ENCODE measurements around the gene ZFX. TPM values are rescaled to one million over a fixed set of nuclear protein-coding genes. Genes with fewer than 3 reads are reported as not detected.
"Not testable (repeated sequence)": the region's sequence is repeated elsewhere in the genome, so short reads cannot be mapped to it uniquely, and the experiment has no call there.

The ZFX gene
- total RNA-seq (2014; rRNA removed; shearing (Covaris generic)) = 35.0 and 45.7 TPM in 2 replicates

GRCh38 chrX:24149351-24150050 lies at the start of gene ZFX:
Gene ZFX (plus strand): TSS chrX:24149729. CDS start chrX:24172743, 23,014 bp downstream.
- no peak for DNase-seq (ENCODE audit: low spot score)

DNA sequence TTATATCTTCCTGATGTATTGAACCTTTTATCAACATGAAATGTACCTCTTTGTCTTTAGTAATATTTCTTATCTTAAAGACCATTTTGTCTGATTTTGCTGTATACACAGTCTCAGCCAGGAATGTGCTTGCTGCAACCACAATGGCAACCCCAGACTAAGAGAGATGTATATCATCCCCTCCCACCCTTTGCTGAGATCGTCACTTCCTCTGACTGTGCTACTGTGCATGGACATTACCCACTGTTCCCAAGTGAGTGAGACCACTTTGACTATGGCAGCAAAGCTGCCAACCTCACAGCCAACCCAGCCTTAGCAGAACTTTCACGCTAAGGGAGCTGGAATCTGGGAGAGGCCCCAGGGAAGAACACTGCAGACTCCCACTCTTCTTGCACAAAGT lies 48.8 kb upstream of the ZFX start:
- peak; percentile 28 for DNase-seq (ENCODE audit: low spot score)

DNA sequence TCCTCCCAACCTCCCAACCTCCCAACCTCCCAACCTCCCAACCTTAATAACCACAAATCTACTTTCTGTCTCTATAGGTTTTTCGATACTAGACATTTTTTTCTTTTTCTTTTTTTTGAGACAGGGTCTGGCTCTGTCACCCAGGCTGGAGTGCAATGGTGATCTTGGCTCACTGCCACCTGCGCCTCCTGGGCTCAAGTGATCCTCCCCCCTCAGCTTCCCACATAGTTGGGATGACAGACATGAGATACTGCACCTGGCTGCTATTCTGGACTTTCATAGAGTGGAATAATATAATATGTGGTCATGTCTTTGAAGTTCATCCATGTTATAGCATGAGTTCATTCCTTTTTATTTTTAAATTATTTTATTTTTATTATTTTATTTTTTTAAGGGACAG lies 39.5 kb upstream of the ZFX start:
- no peak for DNase-seq (ENCODE audit: low spot score)

DNA sequence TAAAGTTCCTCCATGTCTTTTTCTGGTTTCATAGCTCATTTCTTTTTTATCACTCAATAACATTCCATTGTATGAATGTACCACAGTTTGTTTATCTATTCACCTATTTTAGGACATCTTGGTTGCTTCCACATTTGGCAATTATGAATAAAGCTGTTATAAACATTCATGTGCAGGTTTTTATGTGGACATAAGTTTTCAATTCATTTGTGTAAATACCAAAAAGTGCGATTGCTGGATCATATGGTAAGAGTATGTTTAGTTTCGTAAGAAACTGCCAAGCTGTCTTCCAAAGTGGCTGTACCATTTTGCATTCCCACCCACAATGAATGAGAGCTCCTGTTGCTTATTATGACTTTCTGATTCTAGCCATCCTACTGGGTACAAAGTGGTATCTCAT lies 36.3 kb upstream of the ZFX start:
- DNase-seq (ENCODE audit: low spot score) = no peak

DNA sequence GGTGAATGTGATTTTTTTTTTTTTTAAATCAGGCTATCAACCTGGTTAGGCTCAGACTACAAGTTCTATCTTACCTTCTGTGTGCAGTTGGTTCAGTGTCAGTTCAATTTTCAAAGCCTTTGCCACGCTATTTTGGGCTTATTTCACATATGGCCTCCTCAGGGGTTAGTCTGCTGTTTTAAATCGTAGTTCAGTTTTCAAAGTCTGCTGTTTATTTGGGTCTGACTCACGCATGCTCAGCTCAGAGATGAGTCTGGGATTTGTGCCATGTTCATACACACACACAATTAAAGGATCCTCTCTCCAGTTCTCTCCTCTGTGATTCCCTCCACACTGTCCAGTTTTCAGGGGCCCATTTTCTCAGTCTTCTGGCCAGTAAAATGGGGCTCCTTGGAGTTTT lies 32.3 kb upstream of the ZFX start:
- DNase-seq (ENCODE audit: low spot score) = peak; percentile 54

DNA sequence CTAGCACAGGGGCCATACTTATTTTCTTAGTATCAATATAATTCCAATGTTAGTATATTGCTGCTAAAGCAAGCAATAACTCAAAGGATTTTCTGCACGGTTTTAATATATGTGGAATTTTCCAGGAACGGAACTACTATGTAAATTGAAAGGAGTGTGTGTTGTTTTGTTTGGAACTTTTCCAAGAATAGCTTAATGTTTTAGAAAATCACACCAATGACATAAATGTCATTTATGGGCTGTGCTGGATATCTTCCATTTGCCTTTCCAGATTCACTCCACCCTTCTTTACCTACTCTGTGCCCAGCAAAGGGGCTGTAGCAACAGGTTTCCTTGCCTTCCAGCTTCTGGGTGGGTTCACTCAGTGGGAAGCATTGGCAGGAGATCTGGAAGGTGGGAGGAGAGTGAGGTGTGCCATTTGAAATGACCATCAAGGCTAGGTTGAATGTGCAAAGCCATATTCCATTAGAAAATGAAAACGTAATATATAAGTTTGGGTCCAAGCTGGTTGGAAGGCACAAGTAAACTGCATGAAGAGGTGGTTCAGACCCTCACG lies 25.2 kb upstream of the ZFX start:
- DNase-seq (ENCODE audit: low spot score) = no peak

DNA sequence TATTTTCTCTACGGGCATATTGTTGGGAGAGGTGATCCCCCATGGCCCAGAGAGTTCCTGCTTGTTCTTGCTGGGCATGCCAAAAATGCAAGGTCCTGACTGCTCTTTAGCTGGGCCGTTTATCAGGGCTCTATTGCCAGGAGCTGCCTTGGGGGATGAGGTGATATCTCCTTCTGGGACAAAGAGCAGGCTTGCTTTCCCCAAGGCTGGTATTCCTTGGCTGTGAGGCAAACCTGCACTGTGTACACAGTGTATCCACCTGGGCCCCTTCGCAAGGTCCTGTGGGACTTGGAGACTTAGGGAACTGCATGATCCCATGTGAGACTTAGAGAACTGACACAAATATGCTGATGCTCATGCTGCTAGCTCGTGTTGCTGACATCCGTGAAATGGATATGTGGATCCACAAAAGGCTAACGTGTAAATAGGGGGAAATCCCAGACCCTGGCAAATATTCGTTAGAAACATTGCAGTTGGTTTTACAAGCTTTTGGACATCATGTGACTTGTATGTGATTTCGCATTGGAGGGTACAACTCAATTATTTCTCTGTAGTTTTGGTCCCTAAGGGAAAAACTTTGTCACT lies 24.4 kb upstream of the ZFX start:
- DNase-seq (ENCODE audit: low spot score) = no peak

DNA sequence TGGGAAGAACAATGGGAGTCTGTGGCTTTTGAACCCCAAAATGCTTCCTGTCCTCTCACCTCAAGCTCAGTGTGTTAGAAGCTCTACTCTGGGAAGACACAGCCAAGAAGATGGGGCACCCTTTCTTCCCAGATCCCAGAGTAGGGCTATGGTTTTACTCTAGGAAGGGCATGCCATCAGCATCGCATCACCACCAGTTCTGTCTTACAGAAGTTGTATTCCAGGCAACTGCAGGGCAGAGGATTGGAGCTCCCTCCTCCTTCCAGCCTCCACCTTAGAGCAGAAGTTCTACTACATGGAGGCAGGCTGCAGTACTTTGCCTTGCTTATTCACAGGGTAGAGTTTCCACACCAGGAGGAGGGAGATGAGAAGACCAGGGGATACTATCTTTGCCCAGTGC lies 18.1 kb upstream of the ZFX start:
- no peak for DNase-seq (ENCODE audit: low spot score)

DNA sequence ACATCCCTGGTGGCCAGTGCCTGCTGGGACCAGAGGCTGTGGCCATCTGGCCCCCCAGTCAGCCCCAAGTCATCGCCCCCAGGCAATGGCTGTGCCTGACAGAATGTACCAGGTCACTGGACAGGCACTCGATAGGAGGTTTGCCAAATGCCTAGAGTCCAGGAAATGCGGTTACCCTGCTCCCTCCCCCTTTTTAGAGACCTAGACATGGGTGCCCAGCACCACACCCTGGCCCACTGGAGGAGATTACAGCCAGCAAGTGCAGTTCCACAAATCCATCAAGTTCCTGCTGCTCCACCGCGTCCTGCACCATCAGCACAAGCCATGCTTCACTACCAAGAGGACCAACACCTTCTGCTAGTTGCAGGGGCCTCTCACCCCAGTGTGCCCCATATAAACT lies 16.2 kb upstream of the ZFX start:
- peak; percentile 84 for DNase-seq (ENCODE audit: low spot score)

DNA sequence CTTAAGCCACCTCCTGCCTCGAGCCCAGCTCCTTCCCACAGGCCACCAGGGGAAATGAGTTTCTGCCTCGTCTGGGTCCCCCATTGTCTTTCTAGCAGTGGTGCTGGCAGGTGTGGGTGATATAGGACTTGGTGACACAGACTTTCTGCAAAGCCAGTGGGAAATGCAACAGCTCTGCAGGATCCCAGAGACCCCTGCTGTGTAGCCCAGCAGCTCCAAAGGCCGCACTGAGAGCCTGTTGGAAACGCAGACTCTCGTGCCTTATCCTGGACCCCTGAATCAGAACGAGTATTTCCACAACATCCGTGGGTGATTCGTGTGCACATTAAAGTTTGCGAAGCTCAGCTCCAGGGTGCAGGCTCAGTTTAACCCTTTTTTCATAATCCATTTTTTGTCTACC lies 13.8 kb upstream of the ZFX start:
- not testable (repeated sequence) for DNase-seq (ENCODE audit: low spot score)

- DNase-seq (ENCODE audit: low spot score) = no peak
Measured at GRCh38 chrX:24137192-24137591, 12.3 kb upstream of the ZFX start.

DNA sequence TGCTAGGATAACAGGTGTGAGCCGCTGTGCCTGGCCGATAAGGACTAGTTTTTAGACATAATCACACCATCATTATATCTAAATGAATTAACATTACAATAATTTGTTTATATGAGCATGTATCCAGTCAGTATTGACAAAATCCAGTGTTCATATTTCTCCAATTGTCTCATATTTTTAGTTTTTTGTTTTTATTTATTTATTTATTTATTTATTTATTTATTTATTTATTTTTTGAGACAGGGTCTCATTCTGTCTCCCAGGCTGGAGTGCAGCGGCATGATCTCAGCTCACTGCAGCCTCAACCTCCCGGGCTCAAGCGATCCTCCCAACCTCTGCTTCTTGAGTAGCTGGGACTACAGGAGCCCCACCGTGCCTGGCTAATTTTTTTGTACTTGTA lies 5.5 kb upstream of the ZFX start:
- DNase-seq (ENCODE audit: low spot score) = not testable (repeated sequence)

DNA sequence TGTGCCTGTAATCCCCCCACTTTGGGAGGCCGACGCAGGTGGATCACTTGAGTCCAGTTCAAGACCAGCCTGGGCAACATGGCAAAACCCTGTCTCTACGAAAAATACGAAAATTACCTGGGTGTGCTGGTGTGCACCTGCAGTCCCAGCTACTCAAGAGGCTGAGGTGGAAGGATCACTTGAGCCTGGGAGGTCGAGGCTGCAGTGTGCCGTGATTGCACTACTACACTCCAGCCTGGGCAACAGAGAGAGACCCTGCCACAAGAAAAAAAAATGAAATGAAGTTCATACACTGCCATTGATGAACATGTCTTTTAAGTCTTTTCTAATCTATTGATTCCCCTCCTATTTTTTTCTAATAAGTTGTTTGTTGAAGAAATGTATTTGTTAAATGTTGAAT lies 5.0 kb upstream of the ZFX start:
- DNase-seq (ENCODE audit: low spot score) = no peak

DNA sequence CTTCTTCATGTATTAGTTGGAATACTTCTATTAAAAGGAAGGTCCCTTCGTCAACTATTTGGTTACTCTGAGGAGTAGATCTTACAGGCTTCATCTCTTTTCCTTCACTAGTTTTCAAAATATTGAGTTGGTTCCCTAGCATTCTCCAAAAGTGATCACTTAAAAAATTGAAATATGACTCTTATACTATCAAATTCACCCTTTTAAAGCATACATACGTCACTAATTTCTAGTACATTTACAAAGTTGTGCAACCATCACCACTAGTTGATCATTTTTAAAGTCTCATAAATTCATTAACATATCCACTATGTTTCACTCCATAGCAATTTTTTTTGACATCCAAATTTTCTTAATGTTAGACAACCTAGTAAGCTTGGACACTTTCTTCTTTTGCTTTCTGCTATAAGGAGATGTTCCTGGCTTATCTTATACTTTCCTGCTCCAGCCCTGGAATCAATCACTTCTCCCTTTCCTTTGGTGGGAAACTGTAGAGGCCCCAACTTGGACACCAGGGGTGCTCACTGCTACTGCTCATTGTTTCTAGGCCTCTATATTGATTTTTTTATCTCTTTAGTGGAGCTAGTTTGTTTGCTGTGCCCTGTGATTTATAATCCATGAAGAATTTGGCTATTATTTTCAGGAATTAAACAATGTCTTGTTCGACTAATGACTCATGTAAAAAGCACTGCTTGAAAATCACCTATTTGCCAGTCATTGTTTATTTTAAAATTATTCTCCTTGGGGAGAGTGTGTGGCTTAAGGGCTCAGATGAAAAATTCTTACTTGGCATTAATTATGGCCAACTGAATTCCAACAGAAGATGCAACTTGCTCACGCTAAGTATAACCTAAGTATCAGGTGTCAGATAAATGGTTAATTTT lies 4.0 kb upstream of the ZFX start:
- DNase-seq (ENCODE audit: low spot score) = peak; percentile 74

GRCh38 chrX:24146283-24146949 lies 3.1 kb upstream of the ZFX start:
- peak; percentile 31 for DNase-seq (ENCODE audit: low spot score)

- no peak for DNase-seq (ENCODE audit: low spot score)
Measured at GRCh38 chrX:24147165-24147564, 2.4 kb upstream of the ZFX start.

- DNase-seq (ENCODE audit: low spot score) = no peak
Measured at GRCh38 chrX:24148121-24148520, 1.4 kb upstream of the ZFX start.

- peak; percentile 45 for DNase-seq (ENCODE audit: low spot score)
Measured at GRCh38 chrX:24148535-24149350, 786 bp upstream of the ZFX start.

- DNase-seq (ENCODE audit: low spot score) = peak; percentile 79
Measured at GRCh38 chrX:24150051-24150790, 692 bp downstream of the ZFX start.

- no peak for DNase-seq (ENCODE audit: low spot score)
Measured at GRCh38 chrX:24150898-24151297, 1.4 kb downstream of the ZFX start.
